Nephron (organoid): Measurements from ENCODE around the gene ANO1.

ENCODE experiments used
- H3K27ac Mint-ChIP-seq, 3 experiments: 2 replicates each; pipeline ENCODE4 v1.8.0; 2020; ENCODE audit warnings: mixed read lengths in 3 of 3, mild to moderate bottlenecking in 2 of 3, moderate library complexity in 1 of 3
- H3K27me3 Mint-ChIP-seq: 2 replicates; pipeline ENCODE4 v1.8.0; 2021; ENCODE audit warnings: low read depth, mild to moderate bottlenecking, moderate library complexity, mixed read lengths
- H3K36me3 Mint-ChIP-seq: 2 replicates; pipeline ENCODE4 v1.8.0; 2020; ENCODE audit warnings: low read depth, mixed read lengths
- H3K4me1 Mint-ChIP-seq: 2 replicates; pipeline ENCODE4 v1.8.0; 2020; ENCODE audit warnings: mixed read lengths
- H3K4me3 Mint-ChIP-seq, 3 experiments: 2 replicates each; pipeline ENCODE4 v1.8.0; 2020; ENCODE audit warnings: mild to moderate bottlenecking in 3 of 3, mixed read lengths in 3 of 3, moderate library complexity in 2 of 3
- H3K9me3 Mint-ChIP-seq: 2 replicates; pipeline ENCODE4 v1.8.0; 2020; ENCODE audit warnings: mixed read lengths
- TF ChIP-seq, protein P1 (sequence below), 3 experiments: fragments of 200-600 bp; sonication (generic); IDR thresholded peaks; one replicate each; pipeline ENCODE4 v1.5.0; 2021; ENCODE audit warnings: antibody characterized with exemption in 3 of 3; ENCODE audit not compliant: unreplicated experiment in 3 of 3

The ANO1 gene

DNA sequence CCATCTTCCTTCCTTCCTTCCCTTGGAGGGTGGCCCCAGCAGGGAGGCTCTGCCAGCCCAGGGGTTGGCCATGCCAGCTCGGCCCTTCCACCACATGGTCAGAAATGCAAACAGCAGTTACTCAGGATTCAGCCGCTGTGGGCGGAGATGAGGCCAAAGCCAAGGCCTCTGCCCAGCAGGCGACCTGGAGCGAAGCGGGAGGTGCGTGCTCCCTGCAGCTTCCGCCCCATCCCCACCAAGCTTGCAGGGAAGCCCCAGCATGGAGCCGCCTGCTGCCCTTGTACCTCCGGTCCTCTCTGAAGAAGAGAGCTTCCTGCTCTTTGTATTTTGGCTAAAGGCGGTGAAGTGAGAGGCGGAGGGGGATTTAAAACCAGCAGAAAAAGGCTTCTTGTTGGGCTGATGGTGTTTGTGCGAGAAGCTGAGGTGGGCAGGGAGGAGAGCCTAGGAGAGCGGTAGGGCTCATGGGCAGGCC is 50.4 kb downstream of the ANO1 start:
- TF ChIP-seq, protein P1, sequence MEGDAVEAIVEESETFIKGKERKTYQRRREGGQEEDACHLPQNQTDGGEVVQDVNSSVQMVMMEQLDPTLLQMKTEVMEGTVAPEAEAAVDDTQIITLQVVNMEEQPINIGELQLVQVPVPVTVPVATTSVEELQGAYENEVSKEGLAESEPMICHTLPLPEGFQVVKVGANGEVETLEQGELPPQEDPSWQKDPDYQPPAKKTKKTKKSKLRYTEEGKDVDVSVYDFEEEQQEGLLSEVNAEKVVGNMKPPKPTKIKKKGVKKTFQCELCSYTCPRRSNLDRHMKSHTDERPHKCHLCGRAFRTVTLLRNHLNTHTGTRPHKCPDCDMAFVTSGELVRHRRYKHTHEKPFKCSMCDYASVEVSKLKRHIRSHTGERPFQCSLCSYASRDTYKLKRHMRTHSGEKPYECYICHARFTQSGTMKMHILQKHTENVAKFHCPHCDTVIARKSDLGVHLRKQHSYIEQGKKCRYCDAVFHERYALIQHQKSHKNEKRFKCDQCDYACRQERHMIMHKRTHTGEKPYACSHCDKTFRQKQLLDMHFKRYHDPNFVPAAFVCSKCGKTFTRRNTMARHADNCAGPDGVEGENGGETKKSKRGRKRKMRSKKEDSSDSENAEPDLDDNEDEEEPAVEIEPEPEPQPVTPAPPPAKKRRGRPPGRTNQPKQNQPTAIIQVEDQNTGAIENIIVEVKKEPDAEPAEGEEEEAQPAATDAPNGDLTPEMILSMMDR (IDR thresholded peaks at IDR 0.05; ENCODE audit: unreplicated experiment in 3 of 3) = no peak
- Mint-ChIP-seq H3K9me3 (no peaks in the 10 kb centered on the region), H3K36me3 (no peaks in the 10 kb centered on the region), H3K27ac (no peak overlapping the region), H3K4me1 (peaks cover 5% of the 10 kb centered on the region), H3K27me3 (peaks cover 6% of the 10 kb centered on the region), H3K4me3 (no peak overlapping the region)

DNA sequence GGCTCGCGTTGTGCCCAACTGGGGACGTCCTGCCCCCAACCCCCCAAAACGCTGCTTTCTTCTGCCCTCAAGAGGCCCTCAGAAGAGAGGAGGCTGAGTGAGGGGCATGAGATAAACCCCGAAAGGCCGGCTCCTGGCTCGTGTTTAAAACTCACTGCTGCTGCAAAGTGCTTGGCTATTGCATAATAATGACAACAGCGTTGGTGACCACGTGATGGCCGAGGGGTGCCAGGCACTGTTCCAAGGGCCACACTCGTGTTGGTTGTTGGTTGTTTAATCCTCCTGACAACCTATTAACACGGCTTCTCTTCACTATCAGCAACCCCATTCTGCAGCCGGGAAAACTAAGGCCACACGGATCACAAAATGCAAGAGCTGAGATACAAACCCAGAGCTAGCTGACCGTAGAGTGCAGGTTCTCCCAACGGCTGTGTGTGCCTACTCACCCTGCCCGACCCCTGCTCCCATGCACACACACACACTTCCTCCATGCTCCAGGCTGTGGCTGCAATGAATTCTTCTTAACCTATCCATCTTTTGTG is 51.0 kb downstream of the ANO1 start:
- Mint-ChIP-seq H3K4me1 (peaks cover 5% of the 10 kb centered on the region), H3K27me3 (peaks cover 10% of the 10 kb centered on the region), H3K9me3 (no peaks in the 10 kb centered on the region), H3K36me3 (no peaks in the 10 kb centered on the region), H3K4me3 (no peak overlapping the region), H3K27ac (no peak overlapping the region)
- TF ChIP-seq, protein P1 (IDR thresholded peaks at IDR 0.05; ENCODE audit: unreplicated experiment in 3 of 3) = no peak

DNA sequence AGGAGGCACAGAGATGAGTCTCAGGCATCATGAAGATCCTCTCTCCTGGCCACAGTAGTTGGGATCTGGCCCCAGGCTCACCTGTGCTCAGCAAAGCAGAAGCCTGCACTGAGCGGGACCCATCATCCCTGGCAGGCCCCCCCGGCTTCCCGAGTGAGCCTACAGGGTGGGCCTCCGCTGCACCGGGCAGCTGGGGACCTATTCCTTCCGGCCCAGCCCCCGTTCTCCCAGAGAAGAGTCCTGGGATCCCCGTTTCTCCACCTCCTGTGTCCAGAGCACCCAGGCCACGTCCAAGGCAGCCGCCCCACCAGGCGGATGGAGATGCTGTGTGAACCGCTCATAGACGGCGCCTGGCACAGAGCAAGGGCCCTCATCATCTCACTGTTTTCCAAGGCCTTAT is 52.5 kb downstream of the ANO1 start:
- Mint-ChIP-seq H3K4me1 (peaks cover 18% of the 10 kb centered on the region), H3K4me3 (no peak overlapping the region), H3K9me3 (no peaks in the 10 kb centered on the region), H3K36me3 (no peaks in the 10 kb centered on the region), H3K27ac (peak overlapping the region in 1 of 3 experiments; percentile 56), H3K27me3 (peaks cover 11% of the 10 kb centered on the region)
- TF ChIP-seq, protein P1 (IDR thresholded peaks at IDR 0.05; ENCODE audit: unreplicated experiment in 3 of 3) = no peak

DNA sequence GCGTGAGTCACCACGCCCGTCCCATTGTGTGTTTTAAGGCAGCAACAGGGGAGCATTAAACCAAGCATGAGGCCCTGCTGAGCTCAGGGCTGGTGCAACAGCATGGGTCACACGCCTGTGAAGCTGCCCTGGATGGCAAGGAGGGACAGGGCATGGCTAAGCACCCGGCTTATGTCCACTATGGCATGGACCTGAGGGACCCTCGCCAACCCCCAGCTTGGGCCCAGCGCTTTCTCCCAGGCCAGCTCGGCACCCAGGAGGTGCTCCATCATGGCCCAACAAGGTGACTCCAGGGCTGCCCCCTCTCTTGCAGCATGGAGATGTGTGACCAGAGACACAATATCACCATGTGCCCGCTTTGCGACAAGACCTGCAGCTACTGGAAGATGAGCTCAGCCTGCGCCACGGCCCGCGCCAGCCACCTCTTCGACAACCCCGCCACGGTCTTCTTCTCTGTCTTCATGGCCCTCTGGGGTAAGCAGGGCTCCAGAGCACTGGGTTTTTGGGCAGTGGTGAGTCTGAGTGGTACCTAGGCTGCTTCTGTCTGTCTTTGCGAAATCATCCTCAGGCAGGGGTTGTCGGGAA is 53.6 kb downstream of the ANO1 start:
- peaks cover 13% of the 10 kb centered on the region for H3K4me1 Mint-ChIP-seq
- H3K36me3 Mint-ChIP-seq = no peaks in the 10 kb centered on the region

DNA sequence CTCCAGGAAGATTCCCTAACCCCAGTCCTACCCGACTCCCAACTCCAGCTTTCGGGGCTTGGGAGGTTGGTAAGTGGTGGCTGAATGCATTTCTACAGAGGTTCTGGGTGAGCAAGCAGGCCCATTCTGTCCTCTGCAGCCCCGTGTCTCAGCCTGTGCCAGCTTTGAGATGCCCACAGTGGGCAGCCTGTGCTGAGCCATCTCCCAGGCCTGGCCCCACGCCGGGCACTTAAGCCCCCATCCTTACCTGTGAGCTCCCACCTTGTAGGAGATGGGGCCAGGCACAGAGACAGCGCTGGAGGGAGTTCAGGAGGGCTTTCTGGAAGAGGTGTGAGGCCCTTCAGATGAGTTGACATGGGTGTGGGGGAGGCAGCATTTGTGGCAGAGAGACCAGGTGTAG is 54.5 kb downstream of the ANO1 start:
- peaks cover 5% of the 10 kb centered on the region for H3K27me3 Mint-ChIP-seq
- H3K27ac Mint-ChIP-seq = no peak overlapping the region
- H3K4me1 Mint-ChIP-seq = peaks cover 13% of the 10 kb centered on the region
- H3K9me3 Mint-ChIP-seq = no peaks in the 10 kb centered on the region
- no peak overlapping the region for H3K4me3 Mint-ChIP-seq
- no peaks in the 10 kb centered on the region for H3K36me3 Mint-ChIP-seq
- TF ChIP-seq, protein P1 (IDR thresholded peaks at IDR 0.05; ENCODE audit: unreplicated experiment in 3 of 3) = no peak

More for the DNA sequence above, 53.6 kb downstream of the ANO1 start:
- Mint-ChIP-seq H3K4me3 (no peak overlapping the region), H3K27ac (no peak overlapping the region), H3K27me3 (peaks cover 5% of the 10 kb centered on the region), H3K9me3 (no peaks in the 10 kb centered on the region)
- TF ChIP-seq, protein P1 (IDR thresholded peaks at IDR 0.05; ENCODE audit: unreplicated experiment in 3 of 3) = no peak
